ENCODE results near the gene RCOR3.
"Not testable (repeated sequence)": the region's sequence is repeated elsewhere in the genome, so short reads cannot be mapped to it uniquely, and the experiment has no call there.

Gene RCOR3

GRCh38 chr1:211345719-211346118, 86.6 kb downstream of the RCOR3 start:
- Histone ChIP-seq H3K79me2 (ENCODE audit: insufficient read depth, low read length) (peaks cover 8% of the 10 kb centered on the region; the same call in 1 of the 2 replicates), H3K9ac (ENCODE audit: low read length) (no peak overlapping the region), H3K9me2 (replicated peaks; ENCODE audit: insufficient read depth, low read length) (no peaks in the 10 kb centered on the region), H3K27ac (ENCODE audit: low read depth, low read length) (no peak overlapping the region), H3F3A (ENCODE audit: insufficient read depth) (no peaks in the 10 kb centered on the region), H3K4me3 (ENCODE audit: insufficient read depth, low read length, poor library complexity, severe bottlenecking) (no peak overlapping the region), H3K9me3 (ENCODE audit: insufficient read depth, low read length) (no peaks in the 10 kb centered on the region), H2AFZ (ENCODE audit: low read depth, low read length, severe bottlenecking) (no peak overlapping the region), H3K4me2 (ENCODE audit: low read depth, low read length, poor library complexity, severe bottlenecking) (no peak overlapping the region), H3K27me3 (ENCODE audit: low read length) (no peaks in the 10 kb centered on the region), H3K36me3 (ENCODE audit: low read length) (no peaks in the 10 kb centered on the region), H4K20me1 (ENCODE audit: low read depth, low read length) (no peaks in the 10 kb centered on the region)
- no peak for TF ChIP-seq EZH2phosphoT487 (conservative IDR thresholded peaks at IDR 0.05; ENCODE audit: low read length)
- no peak for TF ChIP-seq CTCF (IDR thresholded peaks at IDR 0.05; ENCODE audit: insufficient read depth, low read length, poor library complexity, severe bottlenecking)

- H2AFZ ChIP-seq (ENCODE audit: low read depth, low read length, severe bottlenecking) = no peak overlapping the region
- TF ChIP-seq EZH2phosphoT487 (conservative IDR thresholded peaks at IDR 0.05; ENCODE audit: low read length) = no peak
- TF ChIP-seq CTCF (IDR thresholded peaks at IDR 0.05; ENCODE audit: insufficient read depth, low read length, poor library complexity, severe bottlenecking) = no peak
- H3K27ac ChIP-seq (ENCODE audit: low read depth, low read length) = no peak overlapping the region
- no peaks in the 10 kb centered on the region for H3F3A ChIP-seq (ENCODE audit: insufficient read depth)
- H3K4me2 ChIP-seq (ENCODE audit: low read depth, low read length, poor library complexity, severe bottlenecking) = no peak overlapping the region
- no peaks in the 10 kb centered on the region for H3K36me3 ChIP-seq (ENCODE audit: low read length)
- H4K20me1 ChIP-seq (ENCODE audit: low read depth, low read length) = no peaks in the 10 kb centered on the region
- H3K9me3 ChIP-seq (ENCODE audit: insufficient read depth, low read length) = peaks cover 5% of the 10 kb centered on the region; the same call in 1 of the 2 replicates
- no peaks in the 10 kb centered on the region for H3K9me2 ChIP-seq (replicated peaks; ENCODE audit: insufficient read depth, low read length)
- no peak overlapping the region for H3K4me3 ChIP-seq (ENCODE audit: insufficient read depth, low read length, poor library complexity, severe bottlenecking)
- no peaks in the 10 kb centered on the region for H3K27me3 ChIP-seq (ENCODE audit: low read length)
- H3K9ac ChIP-seq (ENCODE audit: low read length) = no peak overlapping the region
- peaks cover 8% of the 10 kb centered on the region; the same call in 1 of the 2 replicates for H3K79me2 ChIP-seq (ENCODE audit: insufficient read depth, low read length)
Observed at GRCh38 chr1:211347077-211347844, 88.1 kb downstream of the RCOR3 start.

GRCh38 chr1:211348547-211348946, 89.4 kb downstream of the RCOR3 start:
- Histone ChIP-seq H3K4me3 (ENCODE audit: insufficient read depth, low read length, poor library complexity, severe bottlenecking) (no peak overlapping the region), H4K20me1 (ENCODE audit: low read depth, low read length) (no peaks in the 10 kb centered on the region), H3K9me3 (ENCODE audit: insufficient read depth, low read length) (peaks cover 5% of the 10 kb centered on the region; the same call in 1 of the 2 replicates), H3K4me2 (ENCODE audit: low read depth, low read length, poor library complexity, severe bottlenecking) (no peak overlapping the region), H2AFZ (ENCODE audit: low read depth, low read length, severe bottlenecking) (no peak overlapping the region), H3K9ac (ENCODE audit: low read length) (no peak overlapping the region), H3K9me2 (replicated peaks; ENCODE audit: insufficient read depth, low read length) (no peaks in the 10 kb centered on the region), H3K36me3 (ENCODE audit: low read length) (no peaks in the 10 kb centered on the region), H3K27me3 (ENCODE audit: low read length) (no peaks in the 10 kb centered on the region), H3K27ac (ENCODE audit: low read depth, low read length) (no peak overlapping the region), H3K79me2 (ENCODE audit: insufficient read depth, low read length) (peaks cover 12% of the 10 kb centered on the region; the same call in 1 of the 2 replicates), H3F3A (ENCODE audit: insufficient read depth) (no peaks in the 10 kb centered on the region)
- no peak for TF ChIP-seq EZH2phosphoT487 (conservative IDR thresholded peaks at IDR 0.05; ENCODE audit: low read length)

GRCh38 chr1:211349741-211350140, 90.6 kb downstream of the RCOR3 start:
- TF ChIP-seq CTCF (IDR thresholded peaks at IDR 0.05; ENCODE audit: insufficient read depth, low read length, poor library complexity, severe bottlenecking) (no peak), EZH2phosphoT487 (conservative IDR thresholded peaks at IDR 0.05; ENCODE audit: low read length) (no peak)
- Histone ChIP-seq H3F3A (ENCODE audit: insufficient read depth) (no peaks in the 10 kb centered on the region), H3K79me2 (ENCODE audit: insufficient read depth, low read length) (peaks cover 12% of the 10 kb centered on the region; the same call in 1 of the 2 replicates)

GRCh38 chr1:211352055-211352454, 92.9 kb downstream of the RCOR3 start:
- H3K36me3 ChIP-seq (ENCODE audit: low read length); H3K9me2 ChIP-seq (replicated peaks; ENCODE audit: insufficient read depth, low read length); H2AFZ ChIP-seq (ENCODE audit: low read depth, low read length, severe bottlenecking); H4K20me1 ChIP-seq (ENCODE audit: low read depth, low read length); H3K79me2 ChIP-seq (ENCODE audit: insufficient read depth, low read length); H3K9ac ChIP-seq (ENCODE audit: low read length); H3K4me2 ChIP-seq (ENCODE audit: low read depth, low read length, poor library complexity, severe bottlenecking); H3K27me3 ChIP-seq (ENCODE audit: low read length); H3K4me3 ChIP-seq (ENCODE audit: insufficient read depth, low read length, poor library complexity, severe bottlenecking); H3F3A ChIP-seq (ENCODE audit: insufficient read depth); H3K9me3 ChIP-seq (ENCODE audit: insufficient read depth, low read length); H3K27ac ChIP-seq (ENCODE audit: low read depth, low read length): not testable (repeated sequence)

More at GRCh38 chr1:211349741-211350140, 90.6 kb downstream of the RCOR3 start:
- Histone ChIP-seq H3K4me3 (ENCODE audit: insufficient read depth, low read length, poor library complexity, severe bottlenecking) (no peak overlapping the region), H3K9ac (ENCODE audit: low read length) (no peak overlapping the region), H4K20me1 (ENCODE audit: low read depth, low read length) (no peaks in the 10 kb centered on the region), H3K9me3 (ENCODE audit: insufficient read depth, low read length) (peaks cover 5% of the 10 kb centered on the region; the same call in 1 of the 2 replicates), H2AFZ (ENCODE audit: low read depth, low read length, severe bottlenecking) (no peak overlapping the region), H3K27ac (ENCODE audit: low read depth, low read length) (no peak overlapping the region), H3K27me3 (ENCODE audit: low read length) (no peaks in the 10 kb centered on the region), H3K9me2 (replicated peaks; ENCODE audit: insufficient read depth, low read length) (no peaks in the 10 kb centered on the region), H3K36me3 (ENCODE audit: low read length) (no peaks in the 10 kb centered on the region), H3K4me2 (ENCODE audit: low read depth, low read length, poor library complexity, severe bottlenecking) (no peak overlapping the region)

Measured in SU-DHL-6 (cell line).